Activated B cell treated with CpG ODN at 0.5 μM for 24 hours (primary cell): Measurements from ENCODE around the gene SEPTIN12. TPM values are rescaled to one million over a fixed set of nuclear protein-coding genes. Genes with fewer than 3 reads are reported as not detected.

ENCODE experiments used
- ATAC-seq: fragments of 200-7000 bp; cut with Tn5 transposase; one replicate; pipeline ENCODE4 v1.10.0; 2021; ENCODE audit warnings: low read depth, mild to moderate bottlenecking, moderate library complexity
- CTCF ChIA-PET: fragments of 350-600 bp; sonication (Branson Sonifier 250); formaldehyde crosslinking; loops from one replicate; lab custom pipeline; 2021; ENCODE audit warnings: antibody characterized with exemption; lab: Charles Lee
- POLR2A ChIA-PET: fragments of 350-600 bp; sonication (Branson Sonifier 250); formaldehyde crosslinking; loops from one replicate; lab custom pipeline; 2021; ENCODE audit warnings: antibody characterized with exemption; lab: Charles Lee
- DNase-seq: peaks from one replicate; pipeline ENCODE4 v3.0.0; 2022
- H3K27ac Mint-ChIP-seq: one replicate; pipeline ENCODE4 v1.8.0; 2020; ENCODE audit warnings: mixed read lengths
- H3K27me3 Mint-ChIP-seq: one replicate; pipeline ENCODE4 v1.8.0; 2021; ENCODE audit warnings: mixed read lengths
- H3K36me3 Mint-ChIP-seq: one replicate; pipeline ENCODE4 v1.8.0; 2021; ENCODE audit warnings: low read depth, mixed read lengths
- H3K4me1 Mint-ChIP-seq: one replicate; pipeline ENCODE4 v1.8.0; 2021; ENCODE audit warnings: mixed read lengths
- H3K4me3 Mint-ChIP-seq: one replicate; pipeline ENCODE4 v1.8.0; 2020; ENCODE audit warnings: mild to moderate bottlenecking, mixed read lengths
- H3K9me3 Mint-ChIP-seq: one replicate; pipeline ENCODE4 v1.8.0; 2020; ENCODE audit warnings: mixed read lengths
- intact Hi-C: fragments of 100-400 bp; cut with micrococcal nuclease; formaldehyde crosslinking; loops from one replicate; pipeline ENCODE4 v1.15.1; 2024
- total RNA-seq: library from RNA; stranded (reverse); gene quantifications from 2 replicates; pipeline ENCODE4 v1.2.3, GENCODE V29; 2022
- TF ChIP-seq, protein P1 (sequence below): fragments of 200-600 bp; IDR thresholded peaks from one replicate; pipeline ENCODE4 v1.8.0; 2022; ENCODE audit warnings: antibody characterized with exemption, mild to moderate bottlenecking

Gene SEPTIN12
- total RNA-seq, 1 donor from 2014 or later: not detected

GRCh38 chr16:4753227-4753626, 34.9 kb downstream of the SEPTIN12 start:
- H3K27me3 Mint-ChIP-seq: no peaks in the 10 kb centered on the region
- no peak for DNase-seq
- no peak overlapping the region for H3K27ac Mint-ChIP-seq
- H3K4me1 Mint-ChIP-seq: peaks cover 4% of the 10 kb centered on the region
- H3K4me3 Mint-ChIP-seq: no peak overlapping the region
- no peak for ATAC-seq
- intact Hi-C loops: no loop called here
- POLR2A ChIA-PET: no interaction called here
- H3K36me3 Mint-ChIP-seq: peaks cover 48% of the 10 kb centered on the region
- TF ChIP-seq, protein P1, sequence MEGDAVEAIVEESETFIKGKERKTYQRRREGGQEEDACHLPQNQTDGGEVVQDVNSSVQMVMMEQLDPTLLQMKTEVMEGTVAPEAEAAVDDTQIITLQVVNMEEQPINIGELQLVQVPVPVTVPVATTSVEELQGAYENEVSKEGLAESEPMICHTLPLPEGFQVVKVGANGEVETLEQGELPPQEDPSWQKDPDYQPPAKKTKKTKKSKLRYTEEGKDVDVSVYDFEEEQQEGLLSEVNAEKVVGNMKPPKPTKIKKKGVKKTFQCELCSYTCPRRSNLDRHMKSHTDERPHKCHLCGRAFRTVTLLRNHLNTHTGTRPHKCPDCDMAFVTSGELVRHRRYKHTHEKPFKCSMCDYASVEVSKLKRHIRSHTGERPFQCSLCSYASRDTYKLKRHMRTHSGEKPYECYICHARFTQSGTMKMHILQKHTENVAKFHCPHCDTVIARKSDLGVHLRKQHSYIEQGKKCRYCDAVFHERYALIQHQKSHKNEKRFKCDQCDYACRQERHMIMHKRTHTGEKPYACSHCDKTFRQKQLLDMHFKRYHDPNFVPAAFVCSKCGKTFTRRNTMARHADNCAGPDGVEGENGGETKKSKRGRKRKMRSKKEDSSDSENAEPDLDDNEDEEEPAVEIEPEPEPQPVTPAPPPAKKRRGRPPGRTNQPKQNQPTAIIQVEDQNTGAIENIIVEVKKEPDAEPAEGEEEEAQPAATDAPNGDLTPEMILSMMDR: no peak
- CTCF ChIA-PET: no interaction called here
- peaks cover 2% of the 10 kb centered on the region for H3K9me3 Mint-ChIP-seq

GRCh38 chr16:4752351-4753100, 35.6 kb downstream of the SEPTIN12 start:
- H3K36me3 Mint-ChIP-seq: peaks cover 42% of the 10 kb centered on the region
- ChIA-PET POLR2A (no interaction called here), CTCF (no interaction called here)

DNA sequence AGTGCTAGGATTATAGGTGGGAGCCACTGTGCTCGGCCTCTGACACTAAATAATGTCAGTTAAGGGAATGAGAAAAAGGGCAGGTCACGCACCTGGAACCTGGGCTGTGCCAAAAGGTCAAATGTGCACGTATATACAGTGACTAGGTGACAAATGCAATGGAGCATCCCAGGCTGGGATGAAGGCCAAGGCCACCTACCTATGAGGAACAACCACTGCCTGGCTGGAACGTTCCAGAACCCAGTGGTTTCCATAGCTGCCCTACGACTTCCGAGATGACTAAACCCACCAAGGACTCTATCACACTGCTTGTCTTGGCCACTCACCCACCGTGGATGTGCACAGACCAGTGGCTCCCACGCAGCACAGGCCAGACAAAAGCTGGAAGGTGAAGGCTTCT, 37.2 kb downstream of the SEPTIN12 start:
- Mint-ChIP-seq H3K27me3 (no peaks in the 10 kb centered on the region), H3K4me1 (peaks cover 18% of the 10 kb centered on the region), H3K4me3 (no peak overlapping the region), H3K9me3 (peaks cover 2% of the 10 kb centered on the region), H3K27ac (no peak overlapping the region), H3K36me3 (peaks cover 31% of the 10 kb centered on the region)
- intact Hi-C loops: no loop called here
- ATAC-seq (no peak), DNase-seq (no peak)
- TF ChIP-seq, protein P1: no peak
- ChIA-PET POLR2A (interaction anchor here (0.6 kb wide), 1 partner anchor 51 kb away, joined by 3 read pairs; no protein-coding TSS in a partner anchor), CTCF (no interaction called here)

More at GRCh38 chr16:4752351-4753100, 35.6 kb downstream of the SEPTIN12 start:
- no peaks in the 10 kb centered on the region for H3K27me3 Mint-ChIP-seq
- H3K9me3 Mint-ChIP-seq: peaks cover 2% of the 10 kb centered on the region
- H3K4me3 Mint-ChIP-seq: no peak overlapping the region
- intact Hi-C loops: no loop called here
- DNase-seq: no peak
- ATAC-seq: no peak
- no peak overlapping the region for H3K27ac Mint-ChIP-seq
- peaks cover 11% of the 10 kb centered on the region for H3K4me1 Mint-ChIP-seq
- TF ChIP-seq, protein P1: no peak

DNA sequence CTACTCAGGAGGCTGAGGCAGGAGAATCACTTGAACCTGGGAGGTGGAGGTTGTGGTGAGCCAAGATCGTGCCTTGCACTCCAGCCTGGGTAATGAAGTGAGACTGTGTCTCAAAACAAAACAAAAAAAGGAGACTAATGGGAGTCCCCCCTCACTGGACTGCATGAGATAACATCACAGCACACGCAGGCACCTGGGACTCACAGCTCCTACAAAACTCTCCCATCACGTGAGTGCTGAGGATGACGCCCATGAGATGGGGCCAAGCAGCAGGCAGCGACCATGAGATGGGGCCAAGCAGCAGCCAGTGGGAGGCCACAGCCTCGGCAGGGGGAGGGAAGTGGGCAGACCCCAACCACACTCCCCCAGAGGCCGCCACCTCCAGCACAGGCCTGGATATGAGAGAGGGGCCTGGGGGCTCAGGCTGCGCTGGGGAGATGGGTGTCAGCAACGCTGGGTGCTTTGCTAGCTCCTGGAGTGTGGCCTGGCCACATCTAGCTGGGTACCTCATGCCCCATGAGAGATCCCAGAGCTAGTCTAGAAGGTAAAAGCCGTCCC, 38.4 kb downstream of the SEPTIN12 start:
- H3K9me3 Mint-ChIP-seq: no peaks in the 10 kb centered on the region
- ATAC-seq: no peak
- H3K4me1 Mint-ChIP-seq: peaks cover 18% of the 10 kb centered on the region
- peaks cover 21% of the 10 kb centered on the region for H3K36me3 Mint-ChIP-seq
- DNase-seq: no peak
- TF ChIP-seq, protein P1: no peak
- no peak overlapping the region for H3K27ac Mint-ChIP-seq
- CTCF ChIA-PET: no interaction called here
- intact Hi-C loops: no loop called here
- H3K4me3 Mint-ChIP-seq: no peak overlapping the region
- POLR2A ChIA-PET: no interaction called here
- H3K27me3 Mint-ChIP-seq: no peaks in the 10 kb centered on the region

GRCh38 chr16:4748682-4749411, 39.3 kb downstream of the SEPTIN12 start:
- intact Hi-C loops: no loop called here
- H3K36me3 Mint-ChIP-seq: peaks cover 19% of the 10 kb centered on the region
- H3K27ac Mint-ChIP-seq: no peak overlapping the region
- no peak overlapping the region for H3K4me3 Mint-ChIP-seq
- H3K4me1 Mint-ChIP-seq: peaks cover 18% of the 10 kb centered on the region
- no peaks in the 10 kb centered on the region for H3K27me3 Mint-ChIP-seq
- ATAC-seq (no peak), DNase-seq (no peak)
- POLR2A ChIA-PET: no interaction called here
- H3K9me3 Mint-ChIP-seq: no peaks in the 10 kb centered on the region
- TF ChIP-seq, protein P1: no peak
- CTCF ChIA-PET: interaction anchor here (0.6 kb wide), 1 partner anchor 159 kb away, joined by 4 read pairs; no protein-coding TSS in a partner anchor
